WI38 (cell line): Measurements from ENCODE around the gene NSUN6.

Experiments used
- H3K4me3 ChIP-seq: 2 replicates; pipeline ENCODE4 v1.5.1; 2011; ENCODE audit warnings: low read depth, mild to moderate bottlenecking, control low read depth, low read length
- TF ChIP-seq, protein P1 (sequence below): IDR thresholded peaks from 2 replicates; pipeline ENCODE4 v1.5.1; 2012; ENCODE audit warnings: low read depth, mild to moderate bottlenecking, control low read depth, low read length

Gene NSUN6

DNA sequence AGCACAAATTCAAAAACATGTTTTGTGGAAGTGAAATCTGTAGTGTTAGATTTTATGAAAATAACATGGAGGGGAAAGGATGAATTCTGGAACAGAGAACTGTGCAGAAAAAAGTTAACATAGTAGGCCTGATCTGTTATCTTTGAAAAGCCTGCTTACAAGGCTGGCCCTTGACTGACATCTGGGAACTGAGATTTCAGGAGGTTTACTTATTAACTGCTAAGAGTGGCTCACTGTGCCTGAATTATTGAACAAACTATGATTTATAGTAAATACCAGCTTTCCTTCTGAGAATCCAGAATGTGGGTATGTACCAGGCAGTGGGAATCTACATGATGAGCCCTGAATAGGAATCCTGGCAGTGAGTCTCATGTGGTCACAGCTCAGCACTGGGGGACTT is 30.5 kb downstream of the NSUN6 start:
- H3K4me3 ChIP-seq: no peak overlapping the region

DNA sequence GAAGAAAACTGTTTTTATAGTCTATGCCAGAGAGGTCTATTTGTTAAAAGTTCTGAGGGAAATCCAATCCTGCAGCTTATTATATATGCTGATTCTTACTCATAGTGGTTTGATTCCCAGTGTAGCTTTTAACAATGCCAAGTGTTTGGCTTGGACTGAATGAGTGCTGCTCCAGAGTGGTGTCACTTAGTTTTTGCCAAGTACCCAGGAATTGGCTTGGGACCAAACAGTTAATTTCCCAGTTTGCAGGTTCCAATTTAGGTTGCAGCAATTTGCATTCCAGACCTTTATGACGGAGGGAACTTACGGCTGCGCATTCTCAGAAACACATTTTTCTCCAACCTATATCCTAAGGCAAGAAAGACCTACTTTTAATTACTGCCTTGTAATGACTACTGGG is 32.4 kb downstream of the NSUN6 start:
- TF ChIP-seq, protein P1, sequence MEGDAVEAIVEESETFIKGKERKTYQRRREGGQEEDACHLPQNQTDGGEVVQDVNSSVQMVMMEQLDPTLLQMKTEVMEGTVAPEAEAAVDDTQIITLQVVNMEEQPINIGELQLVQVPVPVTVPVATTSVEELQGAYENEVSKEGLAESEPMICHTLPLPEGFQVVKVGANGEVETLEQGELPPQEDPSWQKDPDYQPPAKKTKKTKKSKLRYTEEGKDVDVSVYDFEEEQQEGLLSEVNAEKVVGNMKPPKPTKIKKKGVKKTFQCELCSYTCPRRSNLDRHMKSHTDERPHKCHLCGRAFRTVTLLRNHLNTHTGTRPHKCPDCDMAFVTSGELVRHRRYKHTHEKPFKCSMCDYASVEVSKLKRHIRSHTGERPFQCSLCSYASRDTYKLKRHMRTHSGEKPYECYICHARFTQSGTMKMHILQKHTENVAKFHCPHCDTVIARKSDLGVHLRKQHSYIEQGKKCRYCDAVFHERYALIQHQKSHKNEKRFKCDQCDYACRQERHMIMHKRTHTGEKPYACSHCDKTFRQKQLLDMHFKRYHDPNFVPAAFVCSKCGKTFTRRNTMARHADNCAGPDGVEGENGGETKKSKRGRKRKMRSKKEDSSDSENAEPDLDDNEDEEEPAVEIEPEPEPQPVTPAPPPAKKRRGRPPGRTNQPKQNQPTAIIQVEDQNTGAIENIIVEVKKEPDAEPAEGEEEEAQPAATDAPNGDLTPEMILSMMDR: no peak
- no peak overlapping the region for H3K4me3 ChIP-seq

More for the DNA sequence above, 30.5 kb downstream of the NSUN6 start:
- TF ChIP-seq, protein P1: no peak

DNA sequence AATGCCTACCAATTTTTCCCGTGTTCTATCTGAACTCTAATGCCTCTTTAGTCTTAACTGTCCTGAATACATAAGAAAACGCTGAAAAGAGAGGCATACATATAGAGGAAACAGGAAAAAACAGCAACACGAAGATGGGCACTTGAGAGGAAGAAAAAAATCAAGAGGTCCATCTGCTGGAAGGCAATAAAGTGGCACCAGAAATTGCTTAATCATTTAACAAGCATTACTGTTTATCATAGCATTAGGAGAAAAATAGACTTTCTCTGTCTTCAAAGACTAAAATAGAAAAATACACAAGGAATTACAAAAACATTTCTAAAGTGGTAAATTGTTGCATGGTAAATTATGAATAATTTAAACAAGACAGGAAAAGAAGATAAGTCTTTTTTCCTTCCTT is 35.0 kb downstream of the NSUN6 start:
- TF ChIP-seq, protein P1: no peak
- H3K4me3 ChIP-seq: no peak overlapping the region

DNA sequence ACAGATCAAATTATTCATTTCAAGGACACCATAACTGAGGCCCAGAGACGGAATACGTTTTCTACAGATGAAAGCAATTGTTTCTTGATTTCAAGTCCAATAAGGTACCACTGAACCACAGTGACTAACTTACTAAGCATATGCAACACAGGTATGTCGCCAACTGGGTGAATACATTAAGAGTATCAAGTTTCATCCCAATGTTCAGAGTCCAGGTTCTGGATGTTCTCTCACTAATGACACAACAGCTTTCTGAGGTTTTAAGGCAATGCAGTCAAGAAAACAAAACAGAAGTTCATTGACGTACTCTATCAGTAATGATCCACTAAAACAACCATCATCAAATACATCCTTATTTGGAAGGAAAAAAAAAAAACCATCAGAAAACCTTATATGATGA is 35.8 kb downstream of the NSUN6 start:
- TF ChIP-seq, protein P1: no peak
- H3K4me3 ChIP-seq: no peak overlapping the region

DNA sequence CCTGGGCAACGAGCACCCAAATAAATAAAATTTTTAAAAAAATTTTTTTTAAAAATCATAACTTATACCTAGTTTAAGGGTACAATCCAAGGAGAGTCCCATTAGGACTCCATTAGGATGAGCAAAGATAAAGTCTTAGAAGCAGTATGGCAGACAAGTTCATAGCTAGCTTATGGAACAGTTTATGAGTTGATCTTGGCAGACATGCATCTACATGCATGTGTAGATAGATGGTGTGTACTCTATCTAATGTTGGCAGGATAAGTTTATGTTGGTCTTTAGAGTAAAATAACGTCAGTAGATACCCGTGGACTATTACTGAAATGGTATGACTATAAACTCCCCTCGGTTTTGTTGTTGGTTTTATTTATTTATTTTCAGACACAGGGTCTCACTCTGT is 40.2 kb downstream of the NSUN6 start:
- no peak overlapping the region for H3K4me3 ChIP-seq
- TF ChIP-seq, protein P1: no peak

DNA sequence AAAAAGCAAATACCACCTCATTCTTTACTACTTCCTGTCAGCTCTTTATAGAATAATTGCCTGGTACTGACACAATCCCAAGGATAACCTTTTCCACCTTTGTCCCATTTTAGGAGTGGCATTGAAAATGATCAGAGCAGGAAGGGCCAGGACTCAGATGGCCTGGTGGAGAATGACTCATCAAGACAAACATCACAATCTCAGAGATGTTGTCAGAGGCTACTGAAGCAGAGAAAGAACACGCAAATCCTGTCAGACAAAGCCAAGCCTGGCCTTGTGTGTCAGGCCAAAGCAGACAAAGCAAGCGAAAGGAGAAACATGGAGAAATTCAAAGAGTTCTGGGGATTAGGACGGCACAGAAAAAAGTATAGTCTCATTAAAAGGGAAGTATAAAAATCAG is 40.9 kb downstream of the NSUN6 start:
- no peak overlapping the region for H3K4me3 ChIP-seq
- TF ChIP-seq, protein P1: no peak

DNA sequence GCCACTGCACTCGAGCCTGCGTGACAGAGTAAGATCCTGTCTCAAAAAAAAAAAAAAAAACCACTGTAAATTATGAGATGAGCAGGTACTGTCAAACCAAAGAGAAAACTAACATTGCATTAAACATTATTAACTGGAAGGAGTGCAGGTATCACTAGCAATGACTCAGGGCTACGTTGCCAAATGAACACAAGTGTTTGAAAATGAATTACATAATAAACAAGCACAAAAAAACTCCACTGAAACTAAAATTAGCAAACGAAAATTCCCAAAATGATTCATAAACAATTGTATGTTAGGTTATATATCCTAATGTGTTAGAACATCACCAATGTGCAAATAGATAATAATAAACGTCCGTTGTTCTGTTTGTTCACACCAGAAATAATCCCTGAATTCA is 42.8 kb downstream of the NSUN6 start:
- TF ChIP-seq, protein P1: no peak

More for the DNA sequence above, 42.8 kb downstream of the NSUN6 start:
- H3K4me3 ChIP-seq: no peak overlapping the region
